Measurements from ENCODE around the gene CSF3.

DNA sequence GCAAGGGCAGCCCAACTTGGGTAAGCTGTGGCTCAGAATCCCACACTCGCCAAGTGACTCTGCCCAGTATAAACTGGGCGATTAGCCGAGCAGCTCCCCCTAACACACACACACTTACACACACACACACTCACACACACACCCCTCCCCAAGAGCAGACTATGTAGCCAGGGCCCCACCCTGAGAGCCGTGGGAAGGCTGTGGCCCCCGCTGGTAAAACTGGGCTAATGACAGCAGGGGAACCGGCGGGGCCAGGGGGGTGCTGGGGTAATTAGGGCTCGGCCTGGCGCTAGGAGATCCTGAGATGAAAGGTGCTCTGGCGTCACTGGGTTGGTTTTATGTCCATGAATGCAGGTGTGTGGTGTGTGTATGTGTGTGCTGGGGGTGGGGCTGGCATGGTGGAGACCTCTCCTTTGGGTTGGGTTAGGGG, 46.4 kb downstream of the CSF3 start:
- TF ChIP-seq TEAD4 (IDR thresholded peaks at IDR 0.05) (no peak), EGR1 (IDR thresholded peaks at IDR 0.05) (no peak), FOXM1 (IDR thresholded peaks at IDR 0.05; ENCODE audit: borderline replicate concordance, low read depth) (no peak), EP300 (IDR thresholded peaks at IDR 0.05; ENCODE audit: borderline replicate concordance) (no peak), CEBPB (IDR thresholded peaks at IDR 0.05) (no peak), YY1 (IDR thresholded peaks at IDR 0.05; ENCODE audit: low read depth) (no peak), TAF1 (IDR thresholded peaks at IDR 0.05; ENCODE audit: low read depth) (no peak), CREB1 (IDR thresholded peaks at IDR 0.05; ENCODE audit: low read depth) (no peak), RAD21 (IDR thresholded peaks at IDR 0.05; ENCODE audit: low read depth) (no peak), NFIC (IDR thresholded peaks at IDR 0.05) (no peak), ZBTB7A (IDR thresholded peaks at IDR 0.05; ENCODE audit: low read depth) (no peak)
- TF ChIP-seq, protein P1, sequence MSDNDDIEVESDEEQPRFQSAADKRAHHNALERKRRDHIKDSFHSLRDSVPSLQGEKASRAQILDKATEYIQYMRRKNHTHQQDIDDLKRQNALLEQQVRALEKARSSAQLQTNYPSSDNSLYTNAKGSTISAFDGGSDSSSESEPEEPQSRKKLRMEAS (IDR thresholded peaks at IDR 0.05) = no peak
- TF ChIP-seq, protein P2, sequence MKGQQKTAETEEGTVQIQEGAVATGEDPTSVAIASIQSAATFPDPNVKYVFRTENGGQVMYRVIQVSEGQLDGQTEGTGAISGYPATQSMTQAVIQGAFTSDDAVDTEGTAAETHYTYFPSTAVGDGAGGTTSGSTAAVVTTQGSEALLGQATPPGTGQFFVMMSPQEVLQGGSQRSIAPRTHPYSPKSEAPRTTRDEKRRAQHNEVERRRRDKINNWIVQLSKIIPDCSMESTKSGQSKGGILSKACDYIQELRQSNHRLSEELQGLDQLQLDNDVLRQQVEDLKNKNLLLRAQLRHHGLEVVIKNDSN (IDR thresholded peaks at IDR 0.05) = no peak

Data from Ishikawa (cell line).